Measurements from ENCODE around the gene IGF2BP2. TPM values are rescaled to one million over a fixed set of nuclear protein-coding genes. Genes with fewer than 3 reads are reported as not detected.

The IGF2BP2 gene
- total RNA-seq, 4 donors from 2014 or later: 5.4 to 7.9 (median 6.2) TPM

- no peak for TF ChIP-seq POLR2AphosphoS5 (IDR thresholded peaks at IDR 0.05)
- H3K4me1 ChIP-seq: peaks cover 43 to 59% (median 58%) of the 10 kb centered on the region in 4 donors
- intact Hi-C loops (cut with DNase I): loop anchor here (10.0 kb wide), 1 partner anchor 276 kb away; the partner anchor contains the start of gene TRA2B
- H3K4me3 ChIP-seq: no peak overlapping the region
- DNase-seq (ENCODE audit: extremely low spot score): no peak
- no peaks in the 10 kb centered on the region for H3K9me3 ChIP-seq
- H3K27ac ChIP-seq (replicated peaks in 1 of 4): peak overlapping the region; percentile 81 to 86 (median 83)
- H3K36me3 ChIP-seq: no peaks in the 10 kb centered on the region
- WGBS: 76% methylated on average over 1 of the region's 1 CpG
- no peaks in the 10 kb centered on the region for H3K27me3 ChIP-seq
Measured at GRCh38 chr3:185658943-185659342, 165.9 kb downstream of the IGF2BP2 start.

- H3K27me3 ChIP-seq: no peaks in the 10 kb centered on the region
- H3K9me3 ChIP-seq: no peaks in the 10 kb centered on the region
- no peak overlapping the region for H3K4me3 ChIP-seq
- DNase-seq (ENCODE audit: extremely low spot score): peak; percentile 95
- H3K27ac ChIP-seq (replicated peaks in 1 of 4): peak overlapping the region; percentile 81 to 86 (median 84)
- H3K4me1 ChIP-seq: peaks cover 43 to 59% (median 58%) of the 10 kb centered on the region in 4 donors
- intact Hi-C loops (cut with DNase I): loop anchor here (10.0 kb wide), 1 partner anchor 276 kb away; the partner anchor contains the start of gene TRA2B
- TF ChIP-seq EP300 (IDR thresholded peaks at IDR 0.05) (no peak), POLR2A (IDR thresholded peaks at IDR 0.05; ENCODE audit: low read depth) (no peak), CTCF (IDR thresholded peaks at IDR 0.05) (no peak), POLR2AphosphoS5 (IDR thresholded peaks at IDR 0.05) (peak; percentile 88 to 92)
- H3K36me3 ChIP-seq: no peaks in the 10 kb centered on the region
- WGBS: 27% methylated on average over 8 of the region's 8 CpGs
Measured at GRCh38 chr3:185658504-185658912, 166.3 kb downstream of the IGF2BP2 start.

- H3K9me3 ChIP-seq: no peaks in the 10 kb centered on the region
- WGBS: 91% methylated on average over 15 of the region's 15 CpGs
- H3K4me3 ChIP-seq: no peak overlapping the region
- peaks cover 43 to 59% (median 58%) of the 10 kb centered on the region in 4 donors for H3K4me1 ChIP-seq
- intact Hi-C loops (cut with DNase I): loop anchor here (10.0 kb wide), 1 partner anchor 277 kb away; the partner anchor contains the start of gene TRA2B
- no peaks in the 10 kb centered on the region for H3K36me3 ChIP-seq
- H3K27me3 ChIP-seq: no peaks in the 10 kb centered on the region
- H3K27ac ChIP-seq (replicated peaks in 1 of 4): peak overlapping the region; percentile 81 to 86 (median 84)
- TF ChIP-seq POLR2A (IDR thresholded peaks at IDR 0.05; ENCODE audit: low read depth) (no peak), EP300 (IDR thresholded peaks at IDR 0.05) (no peak), POLR2AphosphoS5 (IDR thresholded peaks at IDR 0.05) (no peak), CTCF (IDR thresholded peaks at IDR 0.05) (no peak)
- DNase-seq (ENCODE audit: extremely low spot score): peak; percentile 85
Measured at GRCh38 chr3:185657691-185658503, 166.9 kb downstream of the IGF2BP2 start.

- H3K36me3 ChIP-seq: no peaks in the 10 kb centered on the region
- no peaks in the 10 kb centered on the region for H3K9me3 ChIP-seq
- intact Hi-C loops (cut with DNase I): loop anchor here (10.0 kb wide), 1 partner anchor 278 kb away; the partner anchor contains the start of gene TRA2B
- H3K4me3 ChIP-seq: no peak overlapping the region
- peak; percentile 87 for DNase-seq (ENCODE audit: extremely low spot score)
- 98% methylated on average over 11 of the region's 12 CpGs for WGBS
- H3K27me3 ChIP-seq: no peaks in the 10 kb centered on the region
- peaks cover 43 to 59% (median 58%) of the 10 kb centered on the region in 4 donors for H3K4me1 ChIP-seq
- peak overlapping the region; percentile 81 to 86 (median 84) for H3K27ac ChIP-seq (replicated peaks in 1 of 4)
- no peak for TF ChIP-seq CTCF (IDR thresholded peaks at IDR 0.05)
- TF ChIP-seq EP300 (IDR thresholded peaks at IDR 0.05): no peak
- no peak for TF ChIP-seq POLR2A (IDR thresholded peaks at IDR 0.05; ENCODE audit: low read depth)
- TF ChIP-seq POLR2AphosphoS5 (IDR thresholded peaks at IDR 0.05): no peak
Measured at GRCh38 chr3:185657211-185657610, 167.6 kb downstream of the IGF2BP2 start.

- Histone ChIP-seq H3K4me3 (no peak overlapping the region), H3K4me1 (peaks cover 43 to 59% (median 58%) of the 10 kb centered on the region in 4 donors), H3K27me3 (no peaks in the 10 kb centered on the region), H3K36me3 (no peaks in the 10 kb centered on the region), H3K9me3 (no peaks in the 10 kb centered on the region), H3K27ac (replicated peaks in 1 of 4) (peak overlapping the region; percentile 81 to 86 (median 84))
- TF ChIP-seq POLR2AphosphoS5 (IDR thresholded peaks at IDR 0.05) (peak; percentile 79 to 92), CTCF (IDR thresholded peaks at IDR 0.05) (no peak), POLR2A (IDR thresholded peaks at IDR 0.05; ENCODE audit: low read depth) (peak; percentile 44), EP300 (IDR thresholded peaks at IDR 0.05) (peak; percentile 31)
- 55% methylated on average over 8 of the region's 8 CpGs for WGBS
- peak; percentile 91 for DNase-seq (ENCODE audit: extremely low spot score)
- intact Hi-C loops (cut with DNase I): loop anchor here (10.0 kb wide), 1 partner anchor 278 kb away; the partner anchor contains the start of gene TRA2B
Measured at GRCh38 chr3:185656321-185656840, 168.5 kb downstream of the IGF2BP2 start.
